Measurements from ENCODE around the gene GALE.

DNA sequence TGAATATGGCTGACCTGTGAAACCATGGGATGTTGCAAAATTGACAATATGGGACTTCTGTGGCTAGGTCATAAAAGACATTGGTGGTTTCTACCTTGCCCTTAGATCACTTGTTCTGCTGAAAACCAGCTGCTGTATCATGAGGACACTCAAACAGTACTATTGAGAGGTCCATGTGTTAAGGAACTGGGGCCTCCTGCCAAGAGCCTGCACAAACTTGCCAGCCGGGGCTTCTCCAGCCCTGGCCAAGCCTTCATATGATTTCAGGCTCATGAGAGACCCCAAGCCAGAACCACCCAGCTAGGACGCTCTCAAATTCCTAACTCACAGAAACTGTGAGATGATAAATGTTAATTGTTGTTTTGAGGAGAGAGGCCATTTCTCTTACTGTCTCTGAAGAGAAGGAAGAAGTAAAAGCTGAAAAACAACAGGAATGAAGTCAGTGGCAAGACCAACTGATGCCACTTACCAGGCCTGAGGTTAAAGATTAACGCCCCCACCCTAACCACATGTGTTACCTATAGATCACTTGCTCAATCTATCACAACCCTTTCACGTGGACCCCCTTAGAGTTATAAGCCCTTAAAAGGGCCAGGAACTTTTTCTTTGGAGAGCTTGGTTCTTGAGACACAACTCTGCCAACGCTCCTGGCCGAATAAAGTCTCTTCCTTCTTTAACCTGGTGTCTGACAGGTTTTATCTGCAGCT is 26.2 kb downstream of the GALE start:
- TF ChIP-seq, protein P1, sequence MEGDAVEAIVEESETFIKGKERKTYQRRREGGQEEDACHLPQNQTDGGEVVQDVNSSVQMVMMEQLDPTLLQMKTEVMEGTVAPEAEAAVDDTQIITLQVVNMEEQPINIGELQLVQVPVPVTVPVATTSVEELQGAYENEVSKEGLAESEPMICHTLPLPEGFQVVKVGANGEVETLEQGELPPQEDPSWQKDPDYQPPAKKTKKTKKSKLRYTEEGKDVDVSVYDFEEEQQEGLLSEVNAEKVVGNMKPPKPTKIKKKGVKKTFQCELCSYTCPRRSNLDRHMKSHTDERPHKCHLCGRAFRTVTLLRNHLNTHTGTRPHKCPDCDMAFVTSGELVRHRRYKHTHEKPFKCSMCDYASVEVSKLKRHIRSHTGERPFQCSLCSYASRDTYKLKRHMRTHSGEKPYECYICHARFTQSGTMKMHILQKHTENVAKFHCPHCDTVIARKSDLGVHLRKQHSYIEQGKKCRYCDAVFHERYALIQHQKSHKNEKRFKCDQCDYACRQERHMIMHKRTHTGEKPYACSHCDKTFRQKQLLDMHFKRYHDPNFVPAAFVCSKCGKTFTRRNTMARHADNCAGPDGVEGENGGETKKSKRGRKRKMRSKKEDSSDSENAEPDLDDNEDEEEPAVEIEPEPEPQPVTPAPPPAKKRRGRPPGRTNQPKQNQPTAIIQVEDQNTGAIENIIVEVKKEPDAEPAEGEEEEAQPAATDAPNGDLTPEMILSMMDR (IDR thresholded peaks at IDR 0.05; ENCODE audit: extremely low read depth in 1 of 2, insufficient read depth in 1 of 2, low read depth in 1 of 2, low read length in 2 of 2): no peak
- TF ChIP-seq EZH2 (IDR thresholded peaks at IDR 0.05; ENCODE audit: borderline replicate concordance, low read depth, low read length, severe bottlenecking) (no peak), POLR2A (IDR thresholded peaks at IDR 0.05; ENCODE audit: low read depth, low read length) (no peak), POLR2AphosphoS5 (IDR thresholded peaks at IDR 0.05; ENCODE audit: insufficient read depth, low read depth, low read length) (no peak), MYC (IDR thresholded peaks at IDR 0.05; ENCODE audit: low read depth, low read length) (no peak), JUN (IDR thresholded peaks at IDR 0.05; ENCODE audit: borderline replicate concordance, insufficient read depth, insufficient read length, low read depth) (no peak)

Data from endothelial cell of umbilical vein (primary cell).